Panc1 (cell line): Measurements from ENCODE around the gene APBB2.

ENCODE experiments used
- CTCF ChIP-seq: fragments of 450-650 bp; IDR thresholded peaks from 2 replicates; pipeline ENCODE4 v1.5.1; 2017; ENCODE audit warnings: mild to moderate bottlenecking
- POLR2AphosphoS5 ChIP-seq: IDR thresholded peaks from 2 replicates; pipeline ENCODE4 v1.6.1; 2012; ENCODE audit warnings: mild to moderate bottlenecking, low read depth, low read length, moderate library complexity
- REST ChIP-seq, 2 experiments: IDR thresholded peaks; 2 replicates each; pipeline ENCODE4 v1.6.1; 2011 to 2012; ENCODE audit warnings: low read depth in 2 of 2, control low read depth in 1 of 2, low read length in 1 of 2, mild to moderate bottlenecking in 1 of 2, moderate library complexity in 1 of 2; ENCODE audit not compliant: insufficient read depth in 1 of 2
- SIN3A ChIP-seq: IDR thresholded peaks from 2 replicates; pipeline ENCODE4 v1.6.1; 2012; ENCODE audit warnings: low read depth, mild to moderate bottlenecking, low read length, moderate library complexity, borderline replicate concordance; ENCODE audit not compliant: insufficient read depth

GRCh38 chr4:41257906-41258305 is 43.6 kb upstream of the APBB2 start:
- TF ChIP-seq CTCF: no peak
- TF ChIP-seq POLR2AphosphoS5: no peak
- no peak for TF ChIP-seq SIN3A
- TF ChIP-seq REST (IDR thresholded peaks at IDR 0.05; ENCODE audit: insufficient read depth in 1 of 2, low read depth in 2 of 2, low read length in 1 of 2): no peak
